Measurements from ENCODE around the gene STRN3. TPM values are rescaled to one million over a fixed set of nuclear protein-coding genes. Genes with fewer than 3 reads are reported as not detected.

Gene STRN3
- total and polyA plus RNA-seq, 10 of the 15 experiments (the other 5 are each of a cell fraction or from before 2014, with no cell fraction given), result 7.8 to 27.9 (median 14.1) TPM

GRCh38 chr14:30882431-30882830 is 143.7 kb downstream of the STRN3 start:
- ATAC-seq (no peak), DNase-seq (ENCODE audit: low read depth, low spot score) (no peak), FAIRE-seq (no peak)
- SMC1A ChIA-PET (ENCODE audit: uncharacterized antibody, unreplicated experiment), result no interaction called here
- 0 out of 2 replicates have a peak, but pooled peaks cover 1% of the 10 kb centered on the region for H3K4me1 ChIP-seq (ENCODE audit: control insufficient read depth, insufficient read depth, low read length)
- POLR2A ChIA-PET, result no interaction called here
- no peak overlapping the region for H3K27ac ChIP-seq (ENCODE audit: control insufficient read depth, insufficient read depth)
- RAD21 ChIA-PET (ENCODE audit: unreplicated experiment), result no interaction called here
- 96% methylated on average over 1 of the region's 1 CpG for WGBS (ENCODE audit: insufficient coverage, insufficient replicate concordance, low lambda C conversion rate, missing lambda C conversion rate)
- no peaks in the 10 kb centered on the region for H3K79me2 ChIP-seq (ENCODE audit: control insufficient read depth, insufficient read depth, low read length)
- no peaks in the 10 kb centered on the region for H3K27me3 ChIP-seq (replicated peaks in 1 of 2; ENCODE audit: control insufficient read depth in 2 of 2, insufficient read depth in 2 of 2, low read length in 1 of 2)
- H3K9me3 ChIP-seq (replicated peaks; ENCODE audit: control insufficient read depth, insufficient read depth, low read length), result no peaks in the 10 kb centered on the region
- H3K4me3 ChIP-seq, result no peak overlapping the region
- H4K20me1 ChIP-seq (ENCODE audit: control insufficient read depth, insufficient read depth), result no peaks in the 10 kb centered on the region
- intact Hi-C loops (cut with micrococcal nuclease; ENCODE audit: unreplicated experiment), result no loop called here
- BruUV-seq (replicated peaks), result no TSS peak
- H3K36me3 ChIP-seq (ENCODE audit: control insufficient read depth in 2 of 2, insufficient read depth in 2 of 2, low read length in 1 of 2), result no peaks in the 10 kb centered on the region
- CTCF ChIA-PET, result no interaction called here
- H2AFZ ChIP-seq (ENCODE audit: control insufficient read depth, low read depth, low read length), result no peak overlapping the region
- no peak overlapping the region for H3K9ac ChIP-seq (ENCODE audit: control insufficient read depth, insufficient read depth, low read length)
- in situ Hi-C loops (cut with MboI), result no loop called here
- no peak overlapping the region for H3K4me2 ChIP-seq (ENCODE audit: control insufficient read depth, insufficient read depth)
- TF ChIP-seq SREBF1 (IDR thresholded peaks at IDR 0.05; ENCODE audit: low read length), result no peak
- no peak for TF ChIP-seq SIX5 (IDR thresholded peaks at IDR 0.05; ENCODE audit: low read depth, low read length, severe bottlenecking)
- TF ChIP-seq, protein P1, sequence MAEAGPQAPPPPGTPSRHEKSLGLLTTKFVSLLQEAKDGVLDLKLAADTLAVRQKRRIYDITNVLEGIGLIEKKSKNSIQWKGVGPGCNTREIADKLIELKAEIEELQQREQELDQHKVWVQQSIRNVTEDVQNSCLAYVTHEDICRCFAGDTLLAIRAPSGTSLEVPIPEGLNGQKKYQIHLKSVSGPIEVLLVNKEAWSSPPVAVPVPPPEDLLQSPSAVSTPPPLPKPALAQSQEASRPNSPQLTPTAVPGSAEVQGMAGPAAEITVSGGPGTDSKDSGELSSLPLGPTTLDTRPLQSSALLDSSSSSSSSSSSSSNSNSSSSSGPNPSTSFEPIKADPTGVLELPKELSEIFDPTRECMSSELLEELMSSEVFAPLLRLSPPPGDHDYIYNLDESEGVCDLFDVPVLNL (IDR thresholded peaks at IDR 0.05; ENCODE audit: low read depth, low read length), result no peak
- TF ChIP-seq, protein P2, sequence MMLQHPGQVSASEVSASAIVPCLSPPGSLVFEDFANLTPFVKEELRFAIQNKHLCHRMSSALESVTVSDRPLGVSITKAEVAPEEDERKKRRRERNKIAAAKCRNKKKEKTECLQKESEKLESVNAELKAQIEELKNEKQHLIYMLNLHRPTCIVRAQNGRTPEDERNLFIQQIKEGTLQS (IDR thresholded peaks at IDR 0.05; ENCODE audit: borderline replicate concordance, extremely low read depth, low read depth, low read length), result no peak
- TF ChIP-seq, protein P3, sequence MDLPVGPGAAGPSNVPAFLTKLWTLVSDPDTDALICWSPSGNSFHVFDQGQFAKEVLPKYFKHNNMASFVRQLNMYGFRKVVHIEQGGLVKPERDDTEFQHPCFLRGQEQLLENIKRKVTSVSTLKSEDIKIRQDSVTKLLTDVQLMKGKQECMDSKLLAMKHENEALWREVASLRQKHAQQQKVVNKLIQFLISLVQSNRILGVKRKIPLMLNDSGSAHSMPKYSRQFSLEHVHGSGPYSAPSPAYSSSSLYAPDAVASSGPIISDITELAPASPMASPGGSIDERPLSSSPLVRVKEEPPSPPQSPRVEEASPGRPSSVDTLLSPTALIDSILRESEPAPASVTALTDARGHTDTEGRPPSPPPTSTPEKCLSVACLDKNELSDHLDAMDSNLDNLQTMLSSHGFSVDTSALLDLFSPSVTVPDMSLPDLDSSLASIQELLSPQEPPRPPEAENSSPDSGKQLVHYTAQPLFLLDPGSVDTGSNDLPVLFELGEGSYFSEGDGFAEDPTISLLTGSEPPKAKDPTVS (IDR thresholded peaks at IDR 0.05; ENCODE audit: low read depth, low read length), result no peak
- TF ChIP-seq ASH2L (IDR thresholded peaks at IDR 0.05; ENCODE audit: borderline replicate concordance, low read depth), result no peak
- TF ChIP-seq ZBED1 (IDR thresholded peaks at IDR 0.05; ENCODE audit: borderline replicate concordance), result no peak
- no peak for TF ChIP-seq SP1 (IDR thresholded peaks at IDR 0.05; ENCODE audit: low read depth, low read length)
- TF ChIP-seq SUPT20H (IDR thresholded peaks at IDR 0.05; ENCODE audit: borderline replicate concordance, control insufficient read depth, low read depth, low read length), result no peak
- TF ChIP-seq USF1 (IDR thresholded peaks at IDR 0.05; ENCODE audit: borderline replicate concordance, extremely low read length, insufficient read depth, low read depth, low read length), result no peak
- TF ChIP-seq FOXM1 (IDR thresholded peaks at IDR 0.05; ENCODE audit: low read depth, low read length), result no peak
- no peak for TF ChIP-seq CTCF (IDR thresholded peaks at IDR 0.05 in 2 of 3, conservative IDR thresholded peaks at IDR 0.05 in 1 of 3; ENCODE audit: control insufficient read depth in 2 of 3, extremely low read depth in 1 of 3, insufficient read depth in 1 of 3, low read depth in 3 of 3, low read length in 3 of 3)
- TF ChIP-seq SRF (IDR thresholded peaks at IDR 0.05; ENCODE audit: low read depth in 2 of 2, low read length in 2 of 2), result no peak
- no peak for TF ChIP-seq RCOR1 (conservative IDR thresholded peaks at IDR 0.05; ENCODE audit: low read depth, low read length)
